Measurements from ENCODE around the gene TNFRSF21.
"Not testable (repeated sequence)": the region's sequence is repeated elsewhere in the genome, so short reads cannot be mapped to it uniquely, and the experiment has no call there.

Gene TNFRSF21

DNA sequence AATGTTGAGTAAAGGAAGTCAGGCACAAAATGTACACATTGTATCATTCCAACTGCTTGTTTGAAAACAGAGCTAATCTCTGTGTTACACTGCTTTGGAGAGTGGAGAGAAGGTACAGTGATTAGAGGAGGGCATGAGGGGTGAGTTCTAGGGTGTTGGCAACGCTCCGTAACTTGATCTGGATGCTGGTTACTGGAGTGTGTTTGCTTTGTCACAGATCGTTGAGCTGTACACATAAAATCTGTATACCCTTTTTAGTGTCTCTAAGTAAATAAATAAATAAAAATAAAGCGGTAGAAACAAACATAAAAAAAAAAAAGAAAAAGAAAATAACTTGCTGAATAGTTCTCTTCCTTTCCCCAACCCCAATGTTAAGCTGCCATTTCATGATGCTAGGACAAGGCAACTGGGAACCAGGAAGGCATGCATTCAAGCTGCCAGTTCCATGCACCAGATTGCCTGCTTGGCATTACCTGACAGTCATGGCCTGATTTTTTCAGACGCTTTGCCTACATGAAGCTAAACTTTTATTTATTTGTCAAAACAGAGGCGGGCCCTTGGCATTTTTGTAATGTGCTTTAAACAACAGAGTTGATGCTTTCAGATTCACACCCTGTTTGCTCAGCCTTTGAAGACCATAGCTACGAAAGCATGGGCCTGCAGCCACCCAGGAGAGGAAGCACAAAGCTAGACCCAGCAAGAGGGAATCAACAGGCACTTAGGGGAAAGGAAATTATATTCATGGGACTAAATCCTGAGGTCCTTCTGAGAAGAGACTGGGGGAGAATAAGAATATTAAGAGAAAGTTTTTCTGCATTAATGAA is 21.2 kb downstream of the TNFRSF21 start:
- no peak for DNase-seq (ENCODE audit: low read depth, low spot score)

DNA sequence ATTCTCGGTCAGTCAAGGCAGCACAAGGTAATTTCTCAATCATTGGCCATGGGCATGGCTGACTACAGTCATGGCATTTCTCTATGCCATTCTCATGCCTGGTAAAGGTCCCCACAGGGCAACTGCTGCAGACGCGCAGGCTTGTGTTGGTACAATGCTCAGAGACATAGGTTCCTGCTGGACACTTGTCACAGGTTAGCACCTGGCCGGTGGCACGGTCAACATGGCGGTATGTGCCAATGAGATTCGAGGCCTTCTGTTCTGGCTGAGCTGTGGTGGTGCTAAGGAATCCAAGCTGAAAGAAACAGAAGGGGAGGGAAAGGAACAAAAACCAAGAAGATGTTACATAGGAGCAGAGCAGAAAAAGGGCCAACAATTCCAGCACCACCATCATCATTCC is 23.4 kb downstream of the TNFRSF21 start:
- no peak for DNase-seq (ENCODE audit: low read depth, low spot score)

DNA sequence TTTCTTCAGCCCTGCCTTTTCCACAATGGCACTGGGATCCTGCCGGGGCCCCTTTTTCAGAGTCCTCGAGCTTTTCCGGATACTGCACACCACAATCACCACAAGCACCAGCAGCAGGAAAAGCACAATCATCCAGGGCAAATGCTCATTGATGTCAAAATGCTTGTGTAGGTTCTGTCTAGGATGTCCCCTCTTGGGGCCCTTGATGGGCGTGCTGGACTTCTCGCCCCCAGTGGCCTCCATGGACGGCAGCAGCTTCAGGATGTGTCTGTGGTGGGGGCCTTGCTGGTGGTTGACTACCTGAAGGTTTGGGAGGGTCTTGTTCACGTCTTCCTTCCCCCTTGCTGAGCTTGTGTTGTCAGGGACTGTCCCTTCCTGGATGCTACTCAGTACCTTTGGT is 25.7 kb downstream of the TNFRSF21 start:
- DNase-seq (ENCODE audit: low read depth, low spot score) = no peak

DNA sequence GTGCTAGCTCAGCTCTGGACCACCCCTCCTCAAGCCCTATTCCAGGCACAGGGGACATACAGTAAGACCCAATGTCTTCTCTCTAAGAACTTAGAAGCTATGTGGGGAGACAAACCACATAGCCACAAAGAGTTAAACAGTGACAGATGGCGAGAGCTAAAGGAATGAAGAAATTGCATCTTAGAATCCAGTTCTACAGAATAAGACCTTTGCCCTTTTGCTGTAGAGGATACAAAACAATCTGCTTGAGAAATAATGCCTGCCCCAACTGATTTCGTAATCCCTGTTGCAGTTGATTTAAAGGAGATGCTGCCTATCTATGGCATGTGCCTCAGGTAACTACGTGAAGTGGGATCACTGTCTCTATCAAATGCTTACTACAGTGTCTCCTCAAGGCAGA is 31.2 kb downstream of the TNFRSF21 start:
- peak; percentile 26 for DNase-seq (ENCODE audit: low read depth, low spot score)

DNA sequence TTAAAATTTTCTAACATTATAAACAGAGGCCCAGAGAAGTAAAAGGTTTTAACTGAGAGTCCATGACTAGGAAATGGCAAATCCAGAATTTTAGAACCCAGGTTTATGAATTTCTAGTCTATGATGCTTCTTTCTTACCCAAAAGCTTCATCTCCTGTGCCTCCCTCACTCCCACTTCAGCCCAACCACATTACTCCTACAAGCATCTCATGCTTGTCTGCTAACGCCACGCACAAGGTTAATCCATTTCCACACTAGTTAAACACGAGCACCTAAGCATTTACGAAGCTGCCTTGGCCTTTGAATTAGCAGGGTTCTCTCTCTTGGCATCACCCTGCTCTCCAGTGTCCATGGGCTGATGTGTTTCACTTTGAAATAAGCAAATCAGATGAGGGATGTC is 32.0 kb downstream of the TNFRSF21 start:
- no peak for DNase-seq (ENCODE audit: low read depth, low spot score)

DNA sequence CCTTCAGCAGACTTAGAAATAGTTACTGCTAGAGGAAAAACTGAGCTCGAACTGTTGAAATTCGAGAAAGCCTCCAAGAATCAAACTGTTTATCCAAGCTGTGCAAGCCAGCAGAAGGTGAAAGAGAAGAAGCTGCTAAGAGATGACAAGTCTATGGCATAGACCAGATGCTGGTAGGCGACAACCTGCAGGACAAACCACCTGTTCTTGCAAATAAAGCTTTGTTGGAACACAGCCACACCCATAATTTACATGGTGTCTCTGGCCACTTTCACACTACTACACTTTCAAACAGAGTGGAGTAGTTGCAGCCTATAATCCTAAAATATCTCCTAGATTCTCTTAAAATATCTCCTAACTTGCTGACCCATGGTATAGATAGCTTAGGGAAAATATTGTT is 33.3 kb downstream of the TNFRSF21 start:
- DNase-seq (ENCODE audit: low read depth, low spot score) = no peak

DNA sequence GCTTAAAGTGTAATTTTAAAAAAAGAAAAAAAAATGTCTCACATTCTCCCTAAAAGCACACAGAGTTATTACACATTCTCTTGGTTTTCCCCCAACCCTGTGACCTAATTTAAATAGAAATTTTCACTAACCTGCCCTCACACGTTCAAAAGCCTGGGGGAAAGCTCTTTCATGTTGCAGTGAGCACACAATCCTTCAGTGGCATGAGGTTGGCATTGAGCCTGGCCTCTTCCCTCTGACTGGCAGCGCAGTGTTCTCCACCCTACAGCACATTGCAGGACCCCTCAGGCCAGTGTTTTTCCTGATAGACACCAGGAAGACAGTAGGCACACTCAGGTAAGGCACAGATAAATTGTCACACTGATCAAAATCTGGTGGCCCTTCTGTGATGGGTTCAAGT is 34.1 kb downstream of the TNFRSF21 start:
- DNase-seq (ENCODE audit: low read depth, low spot score) = no peak

DNA sequence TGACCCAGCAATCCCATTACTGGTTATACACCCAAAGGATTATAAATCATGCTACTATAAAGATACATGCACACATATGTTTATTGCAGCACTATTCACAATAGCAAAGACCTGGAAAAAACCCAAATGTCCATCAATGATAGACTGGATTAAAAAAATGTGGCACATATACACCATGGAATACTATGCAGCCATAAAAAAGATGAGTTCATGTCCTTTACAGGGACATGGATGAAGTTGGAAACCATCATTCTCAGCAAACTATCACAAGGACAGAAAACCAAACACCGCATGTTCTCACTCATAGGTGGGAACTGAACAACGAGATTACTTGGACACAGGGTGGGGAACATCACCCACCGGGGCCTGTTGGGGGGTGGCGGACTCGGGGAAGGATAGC is 34.6 kb downstream of the TNFRSF21 start:
- not testable (repeated sequence) for DNase-seq (ENCODE audit: low read depth, low spot score)

DNA sequence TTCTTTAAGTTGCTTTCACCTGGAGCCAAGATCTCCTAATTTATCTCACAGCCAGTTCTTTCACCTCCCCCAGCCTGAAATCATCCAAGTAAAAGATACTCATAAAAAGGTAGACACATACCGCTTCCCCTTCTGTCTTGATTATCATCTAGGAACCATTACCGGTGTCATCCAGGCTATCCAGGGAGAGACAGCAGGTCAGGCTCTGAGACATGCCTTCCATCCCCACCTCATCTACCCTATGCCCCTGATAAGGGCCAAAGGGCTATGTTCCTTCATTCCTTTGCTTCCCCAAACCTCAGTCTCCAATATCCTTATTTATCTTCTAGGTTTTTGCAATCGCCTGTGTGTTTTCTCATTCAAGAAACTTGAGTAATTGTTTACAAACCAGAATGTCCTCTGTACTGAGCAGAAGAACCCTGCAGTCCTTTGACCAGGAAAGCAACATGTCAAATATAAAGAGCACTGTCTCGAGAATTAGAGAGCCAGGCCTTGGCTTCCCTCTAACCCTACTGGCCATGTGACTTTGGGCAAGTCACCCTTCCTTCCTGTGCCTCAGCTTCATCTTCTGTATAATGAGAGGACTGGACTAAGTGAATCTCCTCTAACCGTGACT is 41.0 kb downstream of the TNFRSF21 start:
- no peak for DNase-seq (ENCODE audit: low read depth, low spot score)

DNA sequence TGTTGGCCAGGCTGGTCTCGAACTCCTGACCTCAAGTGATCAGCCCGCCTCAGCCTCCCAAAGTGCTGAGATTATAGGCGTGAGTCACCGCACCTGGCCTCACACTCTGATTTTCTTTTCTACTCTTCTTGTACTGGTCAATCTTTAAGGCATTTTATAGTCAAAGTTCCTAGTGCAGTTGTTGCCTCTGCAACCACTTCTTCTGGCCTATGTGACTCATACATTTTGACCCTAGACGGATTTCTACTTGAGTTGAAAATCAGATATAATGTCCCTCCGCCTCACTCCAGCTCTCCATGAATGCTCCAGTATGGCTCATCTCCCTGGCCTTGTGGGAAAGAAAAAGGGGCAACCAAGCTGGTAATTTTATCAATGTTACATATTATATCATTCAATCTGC is 42.4 kb downstream of the TNFRSF21 start:
- DNase-seq (ENCODE audit: low read depth, low spot score) = no peak

DNA sequence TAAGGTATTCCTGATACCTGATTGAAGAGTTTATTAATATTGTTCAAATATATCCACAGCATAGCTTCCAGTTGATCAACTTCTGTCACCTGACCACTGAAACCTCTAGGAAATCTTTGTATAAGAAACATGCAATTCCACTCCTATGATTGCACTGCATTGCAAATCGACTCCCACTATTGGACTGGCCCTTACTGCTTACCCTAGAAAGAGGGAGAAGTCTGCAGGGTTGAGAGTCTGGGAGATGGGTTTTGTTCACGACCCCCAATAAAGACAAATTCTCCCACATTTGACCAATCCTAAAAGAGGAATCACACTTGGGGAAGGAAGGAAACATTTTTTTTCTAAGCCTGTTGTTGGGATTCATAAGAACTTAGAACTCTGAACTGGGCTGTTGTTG is 43.7 kb downstream of the TNFRSF21 start:
- DNase-seq (ENCODE audit: low read depth, low spot score) = no peak

DNA sequence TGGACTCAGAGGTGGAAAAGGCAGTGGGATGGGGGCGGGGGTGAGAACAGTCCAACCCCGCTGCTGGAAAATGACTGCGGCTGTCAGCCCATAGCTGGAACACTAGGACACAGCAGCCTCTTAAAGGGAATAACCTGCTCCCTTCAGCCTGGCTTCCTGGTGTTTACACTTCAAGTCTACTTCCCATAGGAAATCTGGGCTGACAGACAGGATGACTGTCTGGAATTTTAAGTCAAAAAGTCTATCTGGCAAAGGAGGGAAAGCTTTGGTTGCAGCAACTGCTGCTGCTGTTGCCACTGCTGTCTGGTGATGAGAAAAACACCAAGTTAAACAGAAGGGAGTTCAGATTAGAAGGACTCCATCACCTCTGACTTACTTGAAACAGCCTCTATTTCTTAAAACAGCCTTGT is 44.9 kb downstream of the TNFRSF21 start:
- no peak for DNase-seq (ENCODE audit: low read depth, low spot score)

DNA sequence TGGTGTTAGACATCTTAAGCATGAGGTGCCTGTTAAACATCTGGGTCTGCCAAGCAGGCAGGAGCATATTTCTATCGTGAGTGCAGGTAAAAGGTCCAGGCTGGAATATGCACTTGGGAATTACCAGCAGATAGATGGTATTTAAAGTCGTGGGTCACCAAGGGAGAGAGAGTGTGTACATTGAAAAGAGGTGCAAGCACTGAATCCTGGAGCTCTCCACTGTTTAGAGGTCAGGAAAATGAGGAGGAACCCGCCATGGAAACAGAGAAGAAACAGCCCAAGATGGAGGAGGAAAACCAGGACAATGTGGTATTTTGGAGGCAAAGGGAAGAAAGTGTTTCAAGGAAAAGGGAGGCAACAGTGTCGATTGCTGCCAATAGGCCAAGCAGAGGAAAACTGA is 46.4 kb downstream of the TNFRSF21 start:
- DNase-seq (ENCODE audit: low read depth, low spot score) = no peak

DNA sequence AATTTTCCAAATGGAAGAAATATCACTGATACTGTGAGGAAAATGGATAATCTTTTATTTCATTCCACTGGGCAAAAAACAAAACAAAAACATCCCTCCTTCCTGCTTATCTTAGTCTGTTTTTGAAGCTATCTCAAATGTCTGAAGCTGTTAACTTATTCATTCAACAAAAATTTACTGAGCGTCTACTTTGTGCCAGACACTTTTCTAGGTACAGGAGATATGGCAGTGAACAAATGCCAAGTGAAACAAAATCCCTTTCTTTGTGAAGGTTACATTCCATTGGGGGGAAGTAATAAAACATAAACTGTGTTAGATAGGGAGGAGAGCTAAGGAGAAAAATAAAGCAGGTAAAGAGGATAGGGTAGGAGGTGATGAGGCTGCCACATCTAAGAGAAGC is 47.5 kb downstream of the TNFRSF21 start:
- DNase-seq (ENCODE audit: low read depth, low spot score) = no peak

DNA sequence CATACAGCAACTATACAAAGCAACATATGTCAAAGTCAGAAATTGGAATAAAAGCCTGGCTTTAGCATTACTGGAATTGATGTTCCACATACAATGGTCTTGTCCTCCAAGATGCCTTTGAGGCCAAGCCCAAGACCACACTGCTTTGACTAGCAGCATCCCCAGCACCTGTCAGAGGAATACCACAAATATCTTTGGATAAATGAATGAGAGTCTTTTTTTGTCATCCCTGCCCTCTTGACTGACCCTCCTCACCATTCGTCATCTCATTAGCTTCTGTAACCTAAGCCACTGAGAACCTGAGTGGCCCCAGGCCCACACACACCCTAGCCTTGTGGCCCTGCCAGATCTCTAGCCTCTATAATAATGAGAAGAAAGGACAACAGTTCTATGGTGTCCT is 48.5 kb downstream of the TNFRSF21 start:
- no peak for DNase-seq (ENCODE audit: low read depth, low spot score)

DNA sequence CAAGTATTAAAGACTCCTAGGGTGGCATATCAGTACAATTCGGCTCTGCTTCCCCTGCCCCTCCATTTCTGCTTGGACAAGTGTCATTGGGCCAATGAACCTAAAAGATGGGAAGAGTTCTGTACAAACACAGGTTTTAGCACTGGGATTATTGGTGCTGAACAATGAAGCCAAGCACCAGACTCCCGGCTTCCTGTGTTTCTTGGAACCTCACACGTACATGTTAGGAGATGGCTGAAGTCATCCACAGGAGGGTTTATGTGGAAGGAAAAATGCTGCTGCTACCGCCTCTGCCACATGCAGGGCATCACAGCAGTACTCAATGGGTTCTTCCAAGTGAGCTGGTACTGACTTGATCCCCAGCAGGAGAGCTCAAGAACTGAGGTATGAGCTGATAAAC is 49.7 kb downstream of the TNFRSF21 start:
- no peak for DNase-seq (ENCODE audit: low read depth, low spot score)

DNA sequence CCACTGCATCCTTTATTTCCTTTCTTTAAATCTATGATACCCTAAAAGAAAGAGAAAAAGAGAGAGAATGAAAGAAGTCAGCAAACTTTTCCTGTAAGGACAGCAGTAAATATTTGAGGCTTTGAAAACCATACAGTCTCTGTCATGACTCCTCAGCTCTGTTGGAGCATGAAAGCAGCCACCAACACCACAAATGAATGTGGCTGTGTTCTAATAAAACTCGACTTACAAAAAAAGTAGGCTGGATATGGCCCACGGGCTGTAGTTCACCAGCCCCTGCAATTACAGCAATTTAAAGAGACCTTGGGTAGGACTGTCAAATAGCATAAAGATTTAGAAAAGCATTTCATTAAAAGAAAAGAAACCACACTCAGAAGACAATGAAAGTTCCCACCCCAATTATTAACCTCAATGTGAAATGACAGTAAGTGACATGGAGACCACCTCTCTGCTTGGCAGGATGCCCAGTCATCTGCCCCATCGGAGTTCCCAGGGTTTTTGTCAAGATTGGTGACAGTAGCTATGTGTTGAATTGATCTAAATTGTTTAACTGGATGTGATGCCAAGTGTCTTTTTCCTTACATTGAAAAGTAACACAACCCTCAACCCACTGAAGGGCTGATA is 50.9 kb downstream of the TNFRSF21 start:
- DNase-seq (ENCODE audit: low read depth, low spot score) = no peak

DNA sequence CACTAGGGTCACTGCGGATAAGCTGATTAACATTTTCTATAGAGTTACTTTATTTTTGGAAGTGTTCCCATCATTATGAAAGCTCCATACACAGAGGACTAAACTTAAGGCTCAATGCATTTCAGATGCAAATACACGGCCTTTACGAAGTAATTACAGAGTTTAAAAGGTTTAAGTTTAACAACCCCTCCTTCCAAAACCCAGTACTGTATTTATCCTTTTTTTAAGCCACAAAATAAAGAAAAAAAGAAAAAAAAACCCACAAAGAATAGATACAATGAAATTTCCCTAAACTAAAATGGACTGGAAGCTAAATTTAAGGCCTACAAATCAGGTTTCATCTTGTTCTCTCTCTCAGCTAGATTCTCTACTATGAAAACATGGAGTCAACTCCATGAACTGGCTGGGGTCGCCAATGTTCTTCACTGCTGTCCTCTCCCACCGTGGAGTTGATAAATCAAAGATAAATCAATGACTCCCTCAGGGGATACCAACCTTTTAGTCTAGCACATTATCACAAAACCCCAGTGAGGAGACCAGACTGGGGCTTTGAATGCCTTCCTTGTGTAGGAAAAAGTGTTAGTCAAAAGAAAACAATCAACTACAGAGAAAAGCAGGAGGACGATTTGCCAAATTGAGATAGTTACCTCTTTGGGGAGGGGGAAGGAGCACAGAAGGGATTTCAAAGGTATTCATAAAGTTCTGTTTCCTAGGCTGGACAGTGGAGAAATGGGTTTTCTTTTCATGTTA is 52.5 kb downstream of the TNFRSF21 start:
- DNase-seq (ENCODE audit: low read depth, low spot score) = no peak

DNA sequence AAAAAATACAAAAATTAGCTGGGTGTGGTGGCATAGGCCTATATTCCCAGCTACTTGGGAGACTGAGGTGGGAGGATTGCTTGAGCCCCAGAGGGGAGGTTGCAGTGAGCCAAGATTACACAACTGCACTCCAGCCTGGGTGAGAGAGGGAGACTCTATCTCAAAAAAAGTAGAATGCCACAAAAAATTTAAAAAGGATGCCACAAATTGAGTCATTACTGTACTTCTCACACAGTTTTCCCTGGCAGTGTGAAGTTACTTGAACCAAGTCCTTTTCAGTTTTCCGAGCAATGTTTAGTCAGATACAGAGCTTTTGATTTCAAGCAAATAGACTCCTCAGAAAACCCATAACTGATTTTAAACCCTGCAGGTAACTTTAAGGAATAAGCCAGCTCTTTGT is 53.3 kb downstream of the TNFRSF21 start:
- no peak for DNase-seq (ENCODE audit: low read depth, low spot score)

DNA sequence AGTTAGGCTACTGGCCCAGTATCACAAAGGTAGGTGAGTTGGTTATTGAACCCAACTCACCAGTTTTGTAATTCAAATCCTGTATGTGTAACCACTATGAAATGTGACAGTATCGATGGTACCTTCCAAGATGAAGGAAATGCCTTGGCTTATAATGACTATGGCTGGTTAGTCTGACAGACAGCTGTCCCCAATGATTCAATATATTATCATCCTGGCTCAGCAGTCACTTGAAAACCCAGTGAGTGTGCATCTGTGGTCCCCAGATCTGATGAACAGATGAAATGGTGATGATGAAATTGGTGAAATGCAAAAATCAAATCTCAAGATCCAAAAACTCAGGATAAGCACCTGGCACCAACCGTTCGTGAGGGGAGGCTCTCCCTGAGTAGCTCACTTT is 54.8 kb downstream of the TNFRSF21 start:
- DNase-seq (ENCODE audit: low read depth, low spot score) = no peak

DNA sequence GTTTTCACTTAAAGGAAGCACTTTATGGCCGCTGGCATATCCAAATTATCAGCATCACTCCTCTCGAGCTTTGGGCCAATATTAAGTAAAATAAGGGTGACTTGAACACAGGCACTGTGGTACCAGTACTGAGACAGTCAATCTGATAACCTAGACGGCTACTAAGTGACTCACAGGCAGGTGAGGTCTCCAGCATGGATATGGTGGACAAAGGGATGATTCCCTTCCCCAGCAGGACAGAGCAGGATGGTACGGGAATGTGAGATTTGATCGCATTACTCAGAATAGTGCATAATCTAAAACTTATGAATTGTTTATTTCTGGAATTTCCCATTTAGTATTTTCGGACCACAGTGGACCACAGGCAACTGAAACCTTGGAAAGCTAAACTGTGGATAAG is 55.7 kb downstream of the TNFRSF21 start:
- no peak for DNase-seq (ENCODE audit: low read depth, low spot score)

DNA sequence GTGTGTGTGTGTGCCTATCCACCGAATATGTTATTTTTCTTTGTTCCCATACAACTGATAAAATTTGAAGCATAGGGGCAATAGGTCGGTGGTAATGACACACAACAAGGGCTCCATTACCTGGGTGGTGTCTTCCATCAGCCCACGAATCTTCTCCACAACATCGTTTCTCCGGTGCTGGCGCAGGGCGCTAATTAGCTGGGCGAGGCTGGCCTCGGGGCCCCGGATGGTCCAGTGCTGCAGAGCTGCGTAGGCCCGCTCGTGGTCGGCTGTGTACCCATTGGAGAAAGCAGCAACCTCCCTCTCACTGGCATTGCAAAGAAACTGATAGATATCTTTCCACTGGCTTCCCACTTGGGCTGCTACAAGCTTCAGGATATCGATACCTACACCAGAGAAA is 56.6 kb downstream of the TNFRSF21 start:
- no peak for DNase-seq (ENCODE audit: low read depth, low spot score)

All from brain pericyte (primary cell).